H9 (cell line): ENCODE measurements around the gene BORCS6. TPM values are rescaled to one million over a fixed set of nuclear protein-coding genes. Genes with fewer than 3 reads are reported as not detected.

ENCODE experiments used
- DNase-seq: peaks from one replicate; pipeline ENCODE4 v3.0.0-alpha.2; 2017
- H2AFZ ChIP-seq: one replicate; pipeline ENCODE4 v1.6.1; 2013; ENCODE audit warnings: mild to moderate bottlenecking, low read length, control low read depth, moderate library complexity
- H2AK5ac ChIP-seq: 2 replicates; pipeline ENCODE4 v1.6.1; 2013; ENCODE audit warnings: low read length, control low read depth, mixed read lengths; ENCODE audit not compliant: insufficient read length
- H2BK120ac ChIP-seq: one replicate; pipeline ENCODE4 v1.6.1; 2013; ENCODE audit warnings: low read depth, mild to moderate bottlenecking, low read length, control low read depth, inconsistent platforms; ENCODE audit not compliant: poor library complexity, severe bottlenecking
- H2BK12ac ChIP-seq: 2 replicates; pipeline ENCODE4 v1.6.1; 2013; ENCODE audit warnings: low read length, control low read depth, mixed read lengths, low read depth; ENCODE audit not compliant: insufficient read length
- H2BK15ac ChIP-seq: 2 replicates; pipeline ENCODE4 v1.6.1; 2013; ENCODE audit warnings: low read depth, low read length, control low read depth
- H2BK20ac ChIP-seq: one replicate; pipeline ENCODE4 v1.6.1; 2013; ENCODE audit warnings: low read depth, mild to moderate bottlenecking, low read length, control low read depth, inconsistent platforms; ENCODE audit not compliant: poor library complexity, severe bottlenecking
- H2BK5ac ChIP-seq: 2 replicates; pipeline ENCODE4 v1.6.1; 2013; ENCODE audit warnings: low read length, control low read depth, mixed read lengths; ENCODE audit not compliant: insufficient read length
- H3K14ac ChIP-seq: 2 replicates; pipeline ENCODE4 v1.6.1; 2013; ENCODE audit warnings: low read length, control low read depth; ENCODE audit not compliant: insufficient read depth
- H3K18ac ChIP-seq: 2 replicates; pipeline ENCODE4 v1.6.1; 2013; ENCODE audit warnings: low read depth, mild to moderate bottlenecking, mixed read lengths, low read length, control low read depth; ENCODE audit not compliant: insufficient read length
- H3K23ac ChIP-seq: 2 replicates; pipeline ENCODE4 v1.6.1; 2013; ENCODE audit warnings: low read length, control low read depth, mixed read lengths, low read depth; ENCODE audit not compliant: insufficient read length
- H3K23me2 ChIP-seq: 2 replicates; pipeline ENCODE4 v1.6.1; 2013; ENCODE audit warnings: low read depth, mild to moderate bottlenecking, mixed read lengths, low read length, control low read depth; ENCODE audit not compliant: insufficient read length, poor library complexity, severe bottlenecking
- H3K27ac ChIP-seq: 2 replicates; pipeline ENCODE4 v1.5.1; 2013; ENCODE audit warnings: low read length, control low read depth, mixed read lengths, low read depth; ENCODE audit not compliant: insufficient read length
- H3K27me3 ChIP-seq: 2 replicates; pipeline ENCODE4 v1.6.1; 2013; ENCODE audit warnings: low read length, control low read depth, inconsistent platforms; ENCODE audit not compliant: insufficient read depth
- H3K4ac ChIP-seq: 2 replicates; pipeline ENCODE4 v1.6.1; 2013; ENCODE audit warnings: low read depth, mild to moderate bottlenecking, control low read depth, inconsistent platforms, low read length, moderate library complexity
- H3K4me1 ChIP-seq: 2 replicates; pipeline ENCODE4 v1.6.1; 2013; ENCODE audit warnings: low read length, control low read depth, inconsistent platforms; ENCODE audit not compliant: insufficient read depth
- H3K4me2 ChIP-seq: 2 replicates; pipeline ENCODE4 v1.6.1; 2013; ENCODE audit warnings: low read length, control low read depth, mixed read lengths; ENCODE audit not compliant: insufficient read length, insufficient read depth
- H3K56ac ChIP-seq: 2 replicates; pipeline ENCODE4 v1.6.1; 2013; ENCODE audit warnings: low read depth, mild to moderate bottlenecking, mixed read lengths, low read length, control low read depth; ENCODE audit not compliant: insufficient read length
- H3K79me1 ChIP-seq: 2 replicates; pipeline ENCODE4 v1.6.1; 2013; ENCODE audit warnings: low read depth, mild to moderate bottlenecking, moderate library complexity, low read length, control low read depth, inconsistent platforms; ENCODE audit not compliant: insufficient read depth, poor library complexity, severe bottlenecking
- H3K79me2 ChIP-seq: 2 replicates; pipeline ENCODE4 v1.6.1; 2013; ENCODE audit warnings: low read length, control low read depth, inconsistent platforms; ENCODE audit not compliant: insufficient read depth
- H3K9ac ChIP-seq: 2 replicates; pipeline ENCODE4 v1.6.1; 2013; ENCODE audit warnings: low read length, control low read depth, mixed read lengths; ENCODE audit not compliant: insufficient read length; ENCODE audit errors: extremely low read depth
- H3K9me3 ChIP-seq: one replicate; pipeline ENCODE4 v1.6.1; 2013; ENCODE audit warnings: low read depth, low read length, inconsistent platforms; ENCODE audit not compliant: control insufficient read depth
- H3T11ph ChIP-seq: one replicate; pipeline ENCODE4 v1.6.1; 2013; ENCODE audit warnings: mild to moderate bottlenecking, low read length, control low read depth, inconsistent platforms
- H4K20me1 ChIP-seq: one replicate; pipeline ENCODE4 v1.6.1; 2013; ENCODE audit not compliant: control insufficient read depth, insufficient read length, insufficient read depth
- H4K5ac ChIP-seq: 2 replicates; pipeline ENCODE4 v1.6.1; 2013; ENCODE audit warnings: low read depth, mild to moderate bottlenecking, mixed read lengths, low read length, control low read depth; ENCODE audit not compliant: insufficient read length
- H4K8ac ChIP-seq: replicated peaks from 2 replicates; pipeline ENCODE4 v1.6.1; 2013; ENCODE audit warnings: low read length, control low read depth, mixed read lengths, low read depth; ENCODE audit not compliant: insufficient read length
- H4K91ac ChIP-seq: 2 replicates; pipeline ENCODE4 v1.6.1; 2013; ENCODE audit warnings: low read depth, mild to moderate bottlenecking, moderate library complexity, mixed read lengths, low read length, control low read depth; ENCODE audit not compliant: insufficient read length
- H3K27ac Mint-ChIP-seq, 3 experiments: 2 replicates in 2 of 3; 3 replicates in 1 of 3; pipeline ENCODE4 v1.8.0; 2020 to 2021; ENCODE audit warnings: mixed read lengths in 3 of 3, mild to moderate bottlenecking in 1 of 3, moderate library complexity in 1 of 3
- H3K27me3 Mint-ChIP-seq: 2 replicates; pipeline ENCODE4 v1.8.0; 2021; ENCODE audit warnings: low read depth, mild to moderate bottlenecking, moderate library complexity, mixed read lengths
- H3K36me3 Mint-ChIP-seq, 3 experiments: 2 replicates in 2 of 3; 3 replicates in 1 of 3; pipeline ENCODE4 v1.8.0; 2020 to 2021; ENCODE audit warnings: low read depth in 3 of 3, mixed read lengths in 3 of 3; ENCODE audit not compliant: insufficient read depth in 1 of 3
- H3K4me1 Mint-ChIP-seq, 2 experiments: 2 replicates each; pipeline ENCODE4 v1.8.0; 2020; ENCODE audit warnings: mixed read lengths in 2 of 2
- H3K4me3 Mint-ChIP-seq, 2 experiments: 2 replicates in 1 of 2; 3 replicates in 1 of 2; pipeline ENCODE4 v1.8.0; 2020 to 2021; ENCODE audit warnings: mild to moderate bottlenecking in 2 of 2, mixed read lengths in 2 of 2, moderate library complexity in 1 of 2
- H3K9me3 Mint-ChIP-seq, 2 experiments: 2 replicates in 1 of 2; 3 replicates in 1 of 2; pipeline ENCODE4 v1.8.0; 2020; ENCODE audit warnings: mild to moderate bottlenecking in 2 of 2, mixed read lengths in 2 of 2, moderate library complexity in 1 of 2
- CTCF ChIP-seq: fragments of 200-600 bp; sonication (generic); conservative IDR thresholded peaks from 3 replicates; pipeline ENCODE4 v1.8.0; 2021; ENCODE audit warnings: antibody characterized with exemption, mild to moderate bottlenecking
- WGBS: extraction: QIAGEN DNeasy Blood & Tissue Kit; methylation state at CpG from one replicate; pipeline ENCODE4 v1.1.7; 2013; ENCODE audit warnings: missing lambda C conversion rate, low lambda C conversion rate, mixed read lengths; ENCODE audit not compliant: insufficient read length; ENCODE audit errors: extremely low coverage; 5-methylcytosine and 5-hydroxymethylcytosine counted together
- total RNA-seq: library from RNA; stranded (reverse); gene quantifications from 2 replicates; pipeline ENCODE4 v1.2.1, GENCODE V29; 2021

Gene BORCS6
- total RNA-seq, 1 experiment from 2014 or later, result 3.1 TPM

GRCh38 chr17:8235676-8236075 lies 45.7 kb upstream of the BORCS6 start:
- no peak overlapping the region for H3K56ac ChIP-seq

More at GRCh38 chr17:8235676-8236075, 45.7 kb upstream of the BORCS6 start:
- Mint-ChIP-seq H3K27me3 (no peaks in the 10 kb centered on the region), H3K9me3 (no peaks in the 10 kb centered on the region), H3K4me1 (no peaks in the 10 kb centered on the region), H3K4me3 (no peak overlapping the region), H3K36me3 (peaks cover 43 to 82% (median 82%) of the 10 kb centered on the region in 3 experiments), H3K27ac (no peak overlapping the region)
- H4K5ac ChIP-seq, result no peak overlapping the region
- TF ChIP-seq CTCF, result no peak
- no peak overlapping the region for H2BK15ac ChIP-seq
- no peaks in the 10 kb centered on the region for H3K23me2 ChIP-seq
- no peak overlapping the region for H2AK5ac ChIP-seq
- H3K9me3 ChIP-seq, result no peaks in the 10 kb centered on the region
- no CpG with 5 or more reads among the region's 7 CpGs for WGBS
- no peak overlapping the region for H3K18ac ChIP-seq
- H4K20me1 ChIP-seq, result no peaks in the 10 kb centered on the region
- no peak overlapping the region for H3K14ac ChIP-seq
- no peaks in the 10 kb centered on the region for H3K4me1 ChIP-seq
- H3K4me2 ChIP-seq, result no peak overlapping the region
- H2AFZ ChIP-seq, result no peak overlapping the region
- H3K79me1 ChIP-seq, result no peaks in the 10 kb centered on the region
- no peak overlapping the region for H4K91ac ChIP-seq
- no peaks in the 10 kb centered on the region for H3K79me2 ChIP-seq
- H3K9ac ChIP-seq, result no peak overlapping the region
- H3K27me3 ChIP-seq, result no peaks in the 10 kb centered on the region
- no peak overlapping the region for H2BK120ac ChIP-seq
- DNase-seq, result no peak
- no peak overlapping the region for H3K23ac ChIP-seq
- H3K27ac ChIP-seq, result no peak overlapping the region
- H2BK20ac ChIP-seq, result no peak overlapping the region
- no peak overlapping the region for H3K4ac ChIP-seq
- no peak overlapping the region for H2BK12ac ChIP-seq
- no peak overlapping the region for H2BK5ac ChIP-seq
- no peak overlapping the region for H3T11ph ChIP-seq
- H4K8ac ChIP-seq, result no peak overlapping the region
